GM12878 (cell line): Measurements from ENCODE around the gene IFT52. TPM values are rescaled to one million over a fixed set of nuclear protein-coding genes. Genes with fewer than 3 reads are reported as not detected.
"Not testable (repeated sequence)": the region's sequence is repeated elsewhere in the genome, so short reads cannot be mapped to it uniquely, and the experiment has no call there.

Source experiments
- ATAC-seq: fragments of 200-7000 bp; cut with Tn5 transposase; 3 replicates; pipeline ENCODE4 v1.9.1; 2020; ENCODE audit warnings: mild to moderate bottlenecking, moderate library complexity
- BruUV-seq: library from RNA; stranded (reverse); fragments of 400-500 nt; replicated peaks from 2 replicates; lab custom pipeline; 2021; lab: Mats Ljungman, UMichigan
- CTCF ChIA-PET: fragments of 300-600 bp; sonication (Branson Sonifier 250); formaldehyde crosslinking; extraction: SDS; loops from one replicate; lab custom pipeline; 2021; ENCODE audit warnings: inconsistent platforms; lab: Yijun Ruan, JAX
- POLR2A ChIA-PET: fragments of 350-600 bp; formaldehyde crosslinking; extraction: SDS; loops from one replicate; lab custom pipeline; 2021; ENCODE audit warnings: inconsistent platforms; lab: Charles Lee
- RAD21 ChIA-PET: fragments of 300-600 bp; sonication (Branson Sonifier 250); formaldehyde crosslinking; loops from one replicate; lab custom pipeline; 2023; ENCODE audit warnings: antibody characterized with exemption; ENCODE audit not compliant: unreplicated experiment; lab: Charles Lee
- SMC1A ChIA-PET: fragments of 300-600 bp; sonication (Branson Sonifier 250); formaldehyde crosslinking; loops from one replicate; lab custom pipeline; 2023; ENCODE audit not compliant: unreplicated experiment, uncharacterized antibody; lab: Charles Lee
- DNase-seq: peaks from one replicate; pipeline ENCODE4 v3.0.0-alpha.2; 2011; ENCODE audit warnings: low read depth, low spot score
- FAIRE-seq: peaks from 3 replicates; lab custom pipeline; 2011; peaks lifted over from hg19 to GRCh38; lab: Jason Lieb, UNC
- H2AFZ ChIP-seq: 2 replicates; pipeline ENCODE4 v1.6.0; 2011; ENCODE audit warnings: low read depth, low read length, control low read depth; ENCODE audit not compliant: control insufficient read depth
- H3K27ac ChIP-seq: 2 replicates; pipeline ENCODE4 v1.5.1; 2011; ENCODE audit warnings: control low read depth; ENCODE audit not compliant: control insufficient read depth, insufficient read depth
- H3K27me3 ChIP-seq, 2 experiments: replicated peaks in 1 of 2; 2 replicates each; pipeline versions ENCODE4 v1.6.0 to v1.6.1; 2011; ENCODE audit warnings: low read length in 1 of 2; ENCODE audit not compliant: control insufficient read depth in 2 of 2, insufficient read depth in 2 of 2
- H3K36me3 ChIP-seq, 2 experiments: 2 replicates each; pipeline ENCODE4 v1.5.1; 2011; ENCODE audit warnings: low read length in 1 of 2; ENCODE audit not compliant: control insufficient read depth in 2 of 2, insufficient read depth in 2 of 2
- H3K4me1 ChIP-seq: 2 replicates; pipeline ENCODE4 v1.6.1; 2011; ENCODE audit warnings: mild to moderate bottlenecking, low read length, moderate library complexity, mixed read lengths; ENCODE audit not compliant: control insufficient read depth, insufficient read depth
- H3K4me2 ChIP-seq: 2 replicates; pipeline ENCODE4 v1.6.0; 2011; ENCODE audit warnings: control low read depth; ENCODE audit not compliant: control insufficient read depth, insufficient read depth
- H3K4me3 ChIP-seq: fragments of 200-600 bp; sonication (generic); 2 replicates; pipeline ENCODE4 v1.5.1; 2016
- H3K79me2 ChIP-seq: 2 replicates; pipeline ENCODE4 v1.6.0; 2011; ENCODE audit warnings: low read length; ENCODE audit not compliant: control insufficient read depth, insufficient read depth
- H3K9ac ChIP-seq: 2 replicates; pipeline ENCODE4 v1.8.0; 2011; ENCODE audit warnings: low read length, control low read depth, mixed read lengths; ENCODE audit not compliant: control insufficient read depth, insufficient read depth
- H3K9me3 ChIP-seq: replicated peaks from 3 replicates; pipeline ENCODE4 v1.5.1; 2011; ENCODE audit warnings: mild to moderate bottlenecking, low read length; ENCODE audit not compliant: control insufficient read depth, insufficient read depth
- H4K20me1 ChIP-seq: 2 replicates; pipeline ENCODE4 v1.6.0; 2011; ENCODE audit not compliant: control insufficient read depth, insufficient read depth
- RAD51 ChIP-seq: fragments of 450-650 bp; IDR thresholded peaks from 2 replicates; pipeline ENCODE4 v1.6.1; 2016; ENCODE audit warnings: moderate library complexity, mild to moderate bottlenecking, inconsistent platforms
- REST ChIP-seq: IDR thresholded peaks from 2 replicates; pipeline ENCODE4 v1.6.1; 2012; ENCODE audit warnings: mild to moderate bottlenecking, low read depth, low read length
- SMC3 ChIP-seq: IDR thresholded peaks from 2 replicates; pipeline ENCODE4 v1.6.1; 2011; ENCODE audit warnings: low read length, improper control_type of control experiment, borderline replicate concordance
- SRF ChIP-seq, 2 experiments: IDR thresholded peaks; 2 replicates each; pipeline ENCODE4 v1.6.1; 2011; ENCODE audit warnings: low read depth in 2 of 2, low read length in 2 of 2, mild to moderate bottlenecking in 1 of 2, moderate library complexity in 1 of 2
- ZNF622 ChIP-seq: fragments of 450-650 bp; IDR thresholded peaks from 2 replicates; pipeline ENCODE4 v1.6.1; 2017; ENCODE audit warnings: mild to moderate bottlenecking, inconsistent platforms
- ZNF687 ChIP-seq: fragments of 450-650 bp; IDR thresholded peaks from 2 replicates; pipeline ENCODE4 v1.6.1; 2017; ENCODE audit warnings: mild to moderate bottlenecking, moderate library complexity
- WGBS: methylation state at CpG from one replicate; pipeline ENCODE4 v1.1.6; 2016; ENCODE audit warnings: low lambda C conversion rate; ENCODE audit not compliant: insufficient replicate concordance, insufficient coverage; ENCODE audit errors: missing lambda C conversion rate; 5-methylcytosine and 5-hydroxymethylcytosine counted together
- in situ Hi-C: fragments of 300-500 bp; cut with MboI; formaldehyde crosslinking; loops from 9 replicates; pipeline ENCODE4 v1.14.3; 2018; ENCODE audit warnings: mixed read lengths
- intact Hi-C: fragments of 100-400 bp; cut with micrococcal nuclease; formaldehyde crosslinking; loops from one replicate; pipeline ENCODE4 v1.14.2; 2022; ENCODE audit not compliant: unreplicated experiment
- polyA plus RNA-seq, 11 experiments: library from polyadenylated mRNA; depleted of rRNA in 4 of 11; unstranded in 6 of 11; stranded (reverse) in 5 of 11; fragments of >200 nt; fragmentation: Nextera tagmentation in 4 of 11; fragmentation: Illumina TruSeq in 1 of 11; extraction: Ambion mirVana in 4 of 11; extraction: Trizol in 1 of 11; gene quantifications; 1 replicate in 1 of 11; 2 replicates in 10 of 11; pipeline versions ENCODE4 v1.2.1 to v1.2.3, GENCODE V29; 2011 to 2016; ENCODE audit warnings: inconsistent platforms in 2 of 11, missing spikeins in 2 of 11, low read depth in 1 of 11
- total RNA-seq, 4 experiments: library from RNA; depleted of rRNA in 3 of 4; stranded (reverse); fragments of >200 nt in 3 of 4; fragmentation: Illumina TruSeq in 1 of 4; extraction: Trizol in 1 of 4; gene quantifications; 2 replicates each; pipeline versions ENCODE4 v1.2.1 to v1.2.3, GENCODE V29; 2013 to 2021

IFT52 gene
- total and polyA plus RNA-seq, 10 of the 15 experiments (the other 5 are each of a cell fraction or from before 2014, with no cell fraction given): 18.1 to 30.5 (median 26.0) TPM

- no peak overlapping the region for H3K4me2 ChIP-seq
- peaks cover 0 to 3% of the 10 kb centered on the region in 2 experiments; a peak in 1 of 4 replicates for H3K36me3 ChIP-seq
- WGBS: 96% methylated on average over 9 of the region's 9 CpGs
- no peak for DNase-seq
- ATAC-seq: no peak
- RAD21 ChIA-PET: no interaction called here
- no peaks in the 10 kb centered on the region for H3K79me2 ChIP-seq
- SMC1A ChIA-PET: no interaction called here
- BruUV-seq: no TSS peak
- POLR2A ChIA-PET: interaction anchor here (0.7 kb wide), 1 partner anchor 586 kb away, joined by 6 read pairs; no protein-coding TSS in a partner anchor
- intact Hi-C loops: no loop called here
- CTCF ChIA-PET: no interaction called here
- no peak overlapping the region for H2AFZ ChIP-seq
- no peaks in the 10 kb centered on the region for H3K9me3 ChIP-seq
- no peak overlapping the region for H3K4me3 ChIP-seq
- no peak overlapping the region for H3K9ac ChIP-seq
- no peaks in the 10 kb centered on the region for H3K4me1 ChIP-seq
- in situ Hi-C loops: no loop called here
- H4K20me1 ChIP-seq: no peaks in the 10 kb centered on the region
- TF ChIP-seq SMC3 (no peak), RAD51 (no peak), ZNF687 (no peak), REST (no peak), ZNF622 (no peak), SRF (IDR thresholded peaks at IDR 0.05; ENCODE audit: low read depth in 2 of 2, low read length in 2 of 2) (no peak)
- FAIRE-seq: no peak
- H3K27ac ChIP-seq: no peak overlapping the region
- H3K27me3 ChIP-seq: no peaks in the 10 kb centered on the region
These were observed 15.0 kb downstream of the IFT52 start for GRCh38 chr20:43605715-43606114.

- H3K36me3 ChIP-seq, H3K9me3 ChIP-seq, H3K79me2 ChIP-seq, H4K20me1 ChIP-seq, H3K4me1 ChIP-seq, ATAC-seq, POLR2A ChIA-PET, intact Hi-C loops, H3K27me3 ChIP-seq, H3K27ac ChIP-seq, H3K4me3 ChIP-seq, DNase-seq, FAIRE-seq, BruUV-seq, RAD21 ChIA-PET, H3K4me2 ChIP-seq, CTCF ChIA-PET, in situ Hi-C loops, SMC1A ChIA-PET, H2AFZ ChIP-seq, H3K9ac ChIP-seq: not testable (repeated sequence)
- 93% methylated on average over 12 of the region's 30 CpGs for WGBS
These were observed 16.5 kb downstream of the IFT52 start for GRCh38 chr20:43607278-43607677.
